Activated CD8-positive, alpha-beta T cell treated with anti-CD3 and anti-CD28 coated beads for 36 hours (primary cell): ENCODE measurements around the gene GIT2. TPM values are rescaled to one million over a fixed set of nuclear protein-coding genes. Genes with fewer than 3 reads are reported as not detected.

Experiments used
- ATAC-seq: fragments of 200-7000 bp; cut with Tn5 transposase; one replicate; pipeline ENCODE4 v1.10.0; 2021; ENCODE audit warnings: mild to moderate bottlenecking, moderate library complexity
- CTCF ChIA-PET: fragments of 350-600 bp; sonication (Branson Sonifier 250); formaldehyde crosslinking; loops from one replicate; lab custom pipeline; 2021; ENCODE audit warnings: antibody characterized with exemption; lab: Charles Lee
- POLR2A ChIA-PET: fragments of 350-600 bp; sonication (Branson Sonifier 250); formaldehyde crosslinking; loops from one replicate; lab custom pipeline; 2021; ENCODE audit warnings: antibody characterized with exemption; lab: Charles Lee
- DNase-seq: peaks from one replicate; pipeline ENCODE4 v3.0.0-alpha.2; 2020
- H3K27ac Mint-ChIP-seq: one replicate; pipeline ENCODE4 v1.8.0; 2021; ENCODE audit warnings: mild to moderate bottlenecking, mixed read lengths
- H3K27me3 Mint-ChIP-seq: one replicate; pipeline ENCODE4 v1.8.0; 2021; ENCODE audit warnings: mixed read lengths
- H3K36me3 Mint-ChIP-seq: one replicate; pipeline ENCODE4 v1.8.0; 2021; ENCODE audit warnings: low read depth, mixed read lengths
- H3K4me1 Mint-ChIP-seq: one replicate; pipeline ENCODE4 v1.8.0; 2021; ENCODE audit warnings: low read depth, mixed read lengths
- H3K4me3 Mint-ChIP-seq: one replicate; pipeline ENCODE4 v1.8.0; 2021; ENCODE audit warnings: mild to moderate bottlenecking, moderate library complexity, mixed read lengths
- H3K9me3 Mint-ChIP-seq: one replicate; pipeline ENCODE4 v1.8.0; 2021; ENCODE audit warnings: mixed read lengths
- intact Hi-C: fragments of 100-400 bp; cut with micrococcal nuclease; formaldehyde crosslinking; loops from one replicate; pipeline ENCODE4 v1.10.0; 2022
- total RNA-seq, 2 experiments: library from RNA; stranded (reverse); gene quantifications; one replicate each; pipeline ENCODE4 v1.2.3, GENCODE V29; 2021
- TF ChIP-seq, protein P1 (sequence below): fragments of 200-600 bp; IDR thresholded peaks from one replicate; pipeline ENCODE4 v1.8.0; 2022; ENCODE audit warnings: antibody characterized with exemption, mild to moderate bottlenecking

The GIT2 gene
- total RNA-seq, 2 experiments from 2014 or later = 49.2 to 49.6 TPM

- DNase-seq (no peak), ATAC-seq (no peak)
- ChIA-PET CTCF (interaction anchor here (1.3 to 5.1 kb wide), 3 partner anchors 22 to 72 kb away, joined by 4 to 34 read pairs (median 5); partner anchors contain the start of gene TCHP), POLR2A (interaction anchor here (0.6 to 1.3 kb wide), 3 partner anchors 10 to 25 kb away, joined by 3 read pairs; partner anchors contain the start of gene TCHP)
- Mint-ChIP-seq H3K4me3 (no peak overlapping the region), H3K27ac (no peak overlapping the region), H3K9me3 (no peaks in the 10 kb centered on the region), H3K36me3 (peaks cover 9% of the 10 kb centered on the region), H3K27me3 (no peaks in the 10 kb centered on the region), H3K4me1 (no peaks in the 10 kb centered on the region)
- TF ChIP-seq, protein P1, sequence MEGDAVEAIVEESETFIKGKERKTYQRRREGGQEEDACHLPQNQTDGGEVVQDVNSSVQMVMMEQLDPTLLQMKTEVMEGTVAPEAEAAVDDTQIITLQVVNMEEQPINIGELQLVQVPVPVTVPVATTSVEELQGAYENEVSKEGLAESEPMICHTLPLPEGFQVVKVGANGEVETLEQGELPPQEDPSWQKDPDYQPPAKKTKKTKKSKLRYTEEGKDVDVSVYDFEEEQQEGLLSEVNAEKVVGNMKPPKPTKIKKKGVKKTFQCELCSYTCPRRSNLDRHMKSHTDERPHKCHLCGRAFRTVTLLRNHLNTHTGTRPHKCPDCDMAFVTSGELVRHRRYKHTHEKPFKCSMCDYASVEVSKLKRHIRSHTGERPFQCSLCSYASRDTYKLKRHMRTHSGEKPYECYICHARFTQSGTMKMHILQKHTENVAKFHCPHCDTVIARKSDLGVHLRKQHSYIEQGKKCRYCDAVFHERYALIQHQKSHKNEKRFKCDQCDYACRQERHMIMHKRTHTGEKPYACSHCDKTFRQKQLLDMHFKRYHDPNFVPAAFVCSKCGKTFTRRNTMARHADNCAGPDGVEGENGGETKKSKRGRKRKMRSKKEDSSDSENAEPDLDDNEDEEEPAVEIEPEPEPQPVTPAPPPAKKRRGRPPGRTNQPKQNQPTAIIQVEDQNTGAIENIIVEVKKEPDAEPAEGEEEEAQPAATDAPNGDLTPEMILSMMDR = no peak
- intact Hi-C loops = no loop called here
Measured at GRCh38 chr12:109926016-109926415, 70.2 kb downstream of the GIT2 start.

DNA sequence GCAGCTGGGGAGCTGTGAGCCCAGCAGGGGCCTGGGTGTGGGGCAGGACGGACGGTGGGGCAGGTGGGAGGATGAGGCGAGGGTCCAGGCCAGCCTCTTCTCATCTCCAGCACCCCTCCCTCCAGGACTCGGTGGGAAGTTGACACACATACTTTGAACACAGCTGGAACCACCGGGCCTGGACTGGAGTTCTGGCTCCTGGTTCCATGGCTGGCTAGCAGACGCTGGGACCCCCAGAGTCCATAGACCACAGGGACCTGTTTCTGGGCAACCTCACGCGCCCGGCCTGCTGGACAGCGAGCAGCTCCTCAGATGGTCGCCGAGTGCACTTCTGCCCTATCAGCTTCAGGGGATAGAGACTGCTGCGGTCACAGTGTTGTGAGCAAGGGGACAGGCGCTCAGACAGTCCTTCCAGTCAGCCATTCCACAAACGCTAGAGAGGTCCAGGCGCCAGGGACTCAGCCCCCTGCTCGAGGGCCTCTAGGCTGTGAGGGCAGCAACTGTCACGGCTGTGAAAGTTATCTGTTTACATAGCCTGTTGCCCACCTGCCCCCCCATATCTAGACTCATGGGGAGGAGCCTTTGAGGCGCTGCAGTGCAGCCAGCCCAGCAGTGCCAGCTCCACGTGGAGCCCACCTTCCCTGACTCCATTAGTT, 70.9 kb downstream of the GIT2 start:
- DNase-seq (no peak), ATAC-seq (no peak)
- Mint-ChIP-seq H3K27ac (no peak overlapping the region), H3K4me1 (no peaks in the 10 kb centered on the region), H3K4me3 (no peak overlapping the region), H3K27me3 (no peaks in the 10 kb centered on the region), H3K36me3 (peaks cover 16% of the 10 kb centered on the region), H3K9me3 (no peaks in the 10 kb centered on the region)
- ChIA-PET POLR2A (interaction anchor here (0.6 kb wide), 1 partner anchor 536 kb away, joined by 4 read pairs; no protein-coding TSS in a partner anchor), CTCF (interaction anchor here (1.4 to 5.1 kb wide), 2 partner anchors 25 to 72 kb away, joined by 4 to 34 read pairs; partner anchors contain the start of gene TCHP)
- intact Hi-C loops = no loop called here
- TF ChIP-seq, protein P1 = no peak

DNA sequence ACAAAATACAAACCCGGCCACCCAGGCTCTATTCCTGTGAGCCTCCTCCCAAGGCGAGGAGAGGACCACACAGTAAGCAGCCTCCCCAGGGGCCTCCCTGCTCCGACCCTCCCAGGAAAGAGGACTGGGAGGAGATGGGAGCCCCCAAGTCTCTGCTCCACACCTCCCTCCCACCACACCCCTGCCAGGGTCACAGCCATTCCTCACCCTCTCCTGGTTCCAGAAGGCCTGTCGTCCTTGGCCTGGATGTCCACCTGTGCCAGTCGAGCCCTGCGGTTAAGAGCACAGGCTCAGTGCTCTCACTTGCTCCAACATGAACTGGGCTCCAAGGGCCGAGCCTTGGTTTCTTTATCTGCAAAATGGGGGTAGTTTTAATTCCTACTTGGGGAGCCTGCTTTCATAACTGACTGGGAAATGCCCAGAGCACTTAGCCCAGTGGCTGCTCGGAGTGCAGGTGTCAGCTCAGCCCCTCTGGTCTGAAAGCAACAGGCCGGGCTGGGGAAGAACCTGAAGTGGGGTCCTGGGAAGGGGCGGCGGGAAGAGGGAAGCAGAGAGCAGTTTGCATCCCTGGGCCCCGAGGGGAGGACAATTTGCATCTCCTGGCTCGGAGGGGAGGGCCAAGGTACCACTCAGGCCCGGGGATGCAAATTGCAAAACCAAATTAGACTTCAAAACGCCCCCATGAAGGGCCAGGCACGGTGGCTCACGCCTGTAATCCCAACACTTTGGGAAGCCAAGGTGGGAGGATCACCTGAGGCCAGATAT, 72.5 kb downstream of the GIT2 start:
- no peak for ATAC-seq
- H3K27me3 Mint-ChIP-seq = no peaks in the 10 kb centered on the region
- H3K4me1 Mint-ChIP-seq = no peaks in the 10 kb centered on the region
- CTCF ChIA-PET = no interaction called here
- TF ChIP-seq, protein P1 = no peak
- DNase-seq = no peak
- H3K4me3 Mint-ChIP-seq = no peak overlapping the region
- peaks cover 18% of the 10 kb centered on the region for H3K36me3 Mint-ChIP-seq
- POLR2A ChIA-PET = no interaction called here
- H3K9me3 Mint-ChIP-seq = no peaks in the 10 kb centered on the region
- intact Hi-C loops = no loop called here
- H3K27ac Mint-ChIP-seq = no peak overlapping the region

DNA sequence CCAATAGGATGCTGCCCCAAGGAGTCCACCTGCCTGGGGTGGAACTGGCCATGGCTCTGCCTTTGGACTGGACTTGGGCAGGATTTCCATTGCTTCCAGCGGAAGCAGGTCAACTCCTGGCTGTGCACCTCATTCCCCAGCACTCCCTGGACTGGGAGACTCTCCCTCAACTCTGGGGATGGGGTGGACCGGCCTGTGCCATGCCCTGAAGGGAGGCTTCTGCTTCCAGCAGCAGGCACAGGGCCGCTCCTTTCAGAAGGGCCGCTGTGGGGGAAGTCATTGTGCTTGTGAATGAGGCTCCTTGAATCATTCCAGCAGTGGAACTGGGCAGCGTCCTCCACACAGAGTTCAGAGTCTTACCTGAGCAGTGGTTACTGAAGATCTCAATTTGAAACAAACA, 73.1 kb downstream of the GIT2 start:
- POLR2A ChIA-PET = no interaction called here
- DNase-seq (no peak), ATAC-seq (no peak)
- H3K36me3 Mint-ChIP-seq = peaks cover 19% of the 10 kb centered on the region
- TF ChIP-seq, protein P1 = no peak
- H3K27me3 Mint-ChIP-seq = no peaks in the 10 kb centered on the region
- intact Hi-C loops = no loop called here
- no peak overlapping the region for H3K27ac Mint-ChIP-seq
- H3K9me3 Mint-ChIP-seq = no peaks in the 10 kb centered on the region
- H3K4me3 Mint-ChIP-seq = no peak overlapping the region
- no peaks in the 10 kb centered on the region for H3K4me1 Mint-ChIP-seq
- CTCF ChIA-PET = interaction anchor here (1.1 kb wide), 1 partner anchor 70 kb away, joined by 3 read pairs; no protein-coding TSS in a partner anchor
